Neuron (in vitro differentiated cells): ENCODE data around the gene AGPAT4.
A peak's percentile ranks its signal among the peaks of the same experiment; 100 is the strongest.
"Not testable (repeated sequence)": the region's sequence is repeated elsewhere in the genome, so short reads cannot be mapped to it uniquely, and the experiment has no call there.

Experiments
- H2AFZ ChIP-seq: one replicate; pipeline ENCODE4 v1.6.1; 2013; ENCODE audit warnings: low read depth, mild to moderate bottlenecking, inconsistent platforms, low read length, moderate library complexity
- H3K27me3 ChIP-seq: one replicate; pipeline ENCODE4 v1.6.1; 2013; ENCODE audit warnings: low read length; ENCODE audit not compliant: insufficient read depth
- H3K36me3 ChIP-seq: one replicate; pipeline ENCODE4 v1.6.1; 2013; ENCODE audit warnings: low read length; ENCODE audit not compliant: insufficient read depth
- H3K4me1 ChIP-seq: one replicate; pipeline ENCODE4 v1.6.1; 2013; ENCODE audit warnings: low read length; ENCODE audit not compliant: insufficient read depth
- H3K4me3 ChIP-seq: 2 replicates; pipeline ENCODE4 v1.5.1; 2013; ENCODE audit warnings: mild to moderate bottlenecking, low read length, moderate library complexity
- H3K9me3 ChIP-seq: one replicate; pipeline ENCODE4 v1.6.1; 2013; ENCODE audit warnings: low read length

The AGPAT4 gene

GRCh38 chr6:161273752-161274487 lies at the start of gene AGPAT4:
Gene AGPAT4, minus strand, starts transcription at chr6:161274061. Its CDS starts 41,848 bp downstream, at chr6:161232213.
- peaks cover 10% of the 10 kb centered on the region for H3K36me3 ChIP-seq
- no peaks in the 10 kb centered on the region for H3K27me3 ChIP-seq
- peak within 1 kb of the TSS; percentile 48 for H2AFZ ChIP-seq
- H3K4me3 ChIP-seq = peak within 1 kb of the TSS; percentile 98
- H3K9me3 ChIP-seq = no peaks in the 10 kb centered on the region
- peaks cover 19% of the 10 kb centered on the region for H3K4me1 ChIP-seq

GRCh38 chr6:161319231-161319630 lies 45.4 kb upstream of the AGPAT4 start:
- no peak overlapping the region for H3K4me3 ChIP-seq
- H3K9me3 ChIP-seq = no peaks in the 10 kb centered on the region
- no peaks in the 10 kb centered on the region for H3K36me3 ChIP-seq
- no peaks in the 10 kb centered on the region for H3K27me3 ChIP-seq
- H3K4me1 ChIP-seq = peaks cover 17% of the 10 kb centered on the region
- H2AFZ ChIP-seq = no peak overlapping the region

GRCh38 chr6:161318456-161318855 lies 44.6 kb upstream of the AGPAT4 start:
- Histone ChIP-seq H3K9me3 (no peaks in the 10 kb centered on the region), H3K4me1 (peaks cover 17% of the 10 kb centered on the region), H3K4me3 (no peak overlapping the region), H3K36me3 (no peaks in the 10 kb centered on the region), H2AFZ (no peak overlapping the region), H3K27me3 (no peaks in the 10 kb centered on the region)

GRCh38 chr6:161316531-161316930 lies 42.7 kb upstream of the AGPAT4 start:
- H3K4me3 ChIP-seq = no peak overlapping the region
- H3K36me3 ChIP-seq = no peaks in the 10 kb centered on the region
- H2AFZ ChIP-seq = no peak overlapping the region

GRCh38 chr6:161315246-161315917 lies 41.5 kb upstream of the AGPAT4 start:
- not testable (repeated sequence) for H3K27me3 ChIP-seq, H3K9me3 ChIP-seq, H3K36me3 ChIP-seq, H3K4me3 ChIP-seq, H2AFZ ChIP-seq
- peaks cover 17% of the 10 kb centered on the region for H3K4me1 ChIP-seq

More at GRCh38 chr6:161316531-161316930, 42.7 kb upstream of the AGPAT4 start:
- Histone ChIP-seq H3K27me3 (no peaks in the 10 kb centered on the region), H3K4me1 (peaks cover 17% of the 10 kb centered on the region), H3K9me3 (no peaks in the 10 kb centered on the region)

GRCh38 chr6:161314541-161315245 lies 40.8 kb upstream of the AGPAT4 start:
- peaks cover 17% of the 10 kb centered on the region for H3K4me1 ChIP-seq
- not testable (repeated sequence) for H3K36me3 ChIP-seq, H3K4me3 ChIP-seq, H3K27me3 ChIP-seq, H2AFZ ChIP-seq, H3K9me3 ChIP-seq

GRCh38 chr6:161313940-161314509 lies 40.2 kb upstream of the AGPAT4 start:
- no peaks in the 10 kb centered on the region for H3K36me3 ChIP-seq
- peaks cover 13% of the 10 kb centered on the region for H3K4me1 ChIP-seq
- no peak overlapping the region for H2AFZ ChIP-seq
- no peak overlapping the region for H3K4me3 ChIP-seq
- no peaks in the 10 kb centered on the region for H3K27me3 ChIP-seq
- H3K9me3 ChIP-seq = no peaks in the 10 kb centered on the region

- not testable (repeated sequence) for H3K4me3 ChIP-seq, H3K36me3 ChIP-seq, H2AFZ ChIP-seq, H3K27me3 ChIP-seq, H3K4me1 ChIP-seq, H3K9me3 ChIP-seq
These were observed 39.6 kb upstream of the AGPAT4 start for GRCh38 chr6:161313475-161313874.

- H2AFZ ChIP-seq, H3K9me3 ChIP-seq, H3K4me1 ChIP-seq, H3K4me3 ChIP-seq, H3K36me3 ChIP-seq, H3K27me3 ChIP-seq: not testable (repeated sequence)
These were observed 35.9 kb upstream of the AGPAT4 start for GRCh38 chr6:161309774-161310173.

- Histone ChIP-seq H3K4me3 (no peak overlapping the region), H3K4me1 (no peaks in the 10 kb centered on the region), H3K36me3 (no peaks in the 10 kb centered on the region), H3K27me3 (no peaks in the 10 kb centered on the region), H2AFZ (no peak overlapping the region), H3K9me3 (peaks cover 1% of the 10 kb centered on the region)
These were observed 34.3 kb upstream of the AGPAT4 start for GRCh38 chr6:161308075-161308655.

- Histone ChIP-seq H3K36me3 (no peaks in the 10 kb centered on the region), H2AFZ (no peak overlapping the region), H3K4me1 (no peaks in the 10 kb centered on the region), H3K9me3 (peaks cover 1% of the 10 kb centered on the region), H3K27me3 (no peaks in the 10 kb centered on the region), H3K4me3 (no peak overlapping the region)
These were observed 32.0 kb upstream of the AGPAT4 start for GRCh38 chr6:161305860-161306259.

- no peak overlapping the region for H3K4me3 ChIP-seq
- no peaks in the 10 kb centered on the region for H3K36me3 ChIP-seq
- H2AFZ ChIP-seq = no peak overlapping the region
- H3K27me3 ChIP-seq = no peaks in the 10 kb centered on the region
- H3K4me1 ChIP-seq = no peaks in the 10 kb centered on the region
- H3K9me3 ChIP-seq = peaks cover under 1% of the 10 kb centered on the region
These were observed 29.9 kb upstream of the AGPAT4 start for GRCh38 chr6:161303628-161304340.
